GM21381 (cell line): ENCODE results near the gene PRKCQ.
"Not testable (repeated sequence)": the region's sequence is repeated elsewhere in the genome, so short reads cannot be mapped to it uniquely, and the experiment has no call there.

Experiments used
- ATAC-seq: cut with Tn5 transposase; IDR thresholded peaks from one replicate; pipeline ENCODE4 v1.9.1; 2021; ENCODE audit warnings: mild to moderate bottlenecking, moderate library complexity; ENCODE audit not compliant: unreplicated experiment

PRKCQ gene

GRCh38 chr10:6464862-6465430 lies 115.1 kb downstream of the PRKCQ start:
- ATAC-seq = no peak

- ATAC-seq = no peak
Measured at GRCh38 chr10:6463366-6463765, 116.7 kb downstream of the PRKCQ start.

GRCh38 chr10:6461961-6462360 lies 118.1 kb downstream of the PRKCQ start:
- ATAC-seq = no peak

GRCh38 chr10:6460861-6461409 lies 119.1 kb downstream of the PRKCQ start:
- ATAC-seq = no peak

DNA sequence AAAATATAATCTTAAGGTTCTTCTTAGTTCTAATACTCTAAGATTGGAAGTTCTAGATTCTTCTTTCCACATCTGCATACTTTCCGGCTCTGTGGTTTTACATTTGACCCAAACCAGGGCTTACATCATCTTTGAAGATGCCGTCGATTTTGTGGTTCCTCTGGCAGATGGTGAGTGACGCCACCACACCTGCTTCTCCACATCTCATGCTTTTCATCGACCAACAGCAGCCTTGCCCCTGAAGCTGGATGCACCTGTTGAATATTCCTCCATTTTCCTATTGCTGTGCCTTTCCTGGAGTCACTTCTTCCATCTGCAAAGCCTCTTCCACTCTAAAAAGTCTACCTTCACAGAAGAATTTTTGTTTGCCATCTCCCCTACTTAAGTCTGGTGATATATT lies 121.3 kb downstream of the PRKCQ start:
- no peak for ATAC-seq

- no peak for ATAC-seq
Measured at GRCh38 chr10:6457376-6457775, 122.7 kb downstream of the PRKCQ start.

- no peak for ATAC-seq
Measured at GRCh38 chr10:6456067-6456466, 124.0 kb downstream of the PRKCQ start.

DNA sequence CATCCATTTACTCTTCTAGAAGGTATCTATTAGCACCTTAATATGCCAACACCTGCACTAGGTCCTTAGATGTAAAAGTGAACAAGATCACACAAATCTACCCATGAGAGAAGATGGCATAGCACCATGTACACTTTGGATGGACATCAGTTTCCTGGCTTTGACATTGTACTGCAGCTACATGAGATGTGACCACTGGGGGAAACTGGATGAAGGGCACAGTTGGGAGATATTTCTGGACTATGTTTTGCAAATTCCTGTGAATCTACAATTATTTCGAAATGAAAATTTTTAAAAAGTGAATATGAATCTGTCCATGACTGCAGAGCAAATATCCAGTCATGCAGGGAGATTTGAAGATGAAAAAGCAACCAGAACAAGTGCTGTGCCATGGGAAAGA lies 124.5 kb downstream of the PRKCQ start:
- ATAC-seq = no peak

DNA sequence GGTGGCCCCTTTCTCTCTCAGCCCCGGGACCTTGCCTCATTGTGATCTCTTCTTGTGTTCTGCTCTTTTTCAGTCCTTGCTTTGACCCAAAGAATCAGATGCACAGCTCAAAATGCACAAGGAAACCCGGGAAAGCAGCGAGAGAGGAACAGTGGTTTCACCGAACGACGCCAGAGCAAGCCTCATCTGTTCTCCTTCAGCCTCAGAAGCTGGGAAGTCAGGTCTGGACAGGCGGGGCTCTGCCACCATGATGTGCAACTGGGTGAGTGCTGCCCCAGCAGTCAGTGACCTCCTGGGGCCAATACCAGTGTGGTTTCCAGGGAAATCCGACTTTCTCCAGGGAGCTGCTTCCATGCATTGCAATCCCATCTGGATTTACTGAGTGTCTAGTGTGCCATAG lies 133.4 kb downstream of the PRKCQ start:
- no peak for ATAC-seq

DNA sequence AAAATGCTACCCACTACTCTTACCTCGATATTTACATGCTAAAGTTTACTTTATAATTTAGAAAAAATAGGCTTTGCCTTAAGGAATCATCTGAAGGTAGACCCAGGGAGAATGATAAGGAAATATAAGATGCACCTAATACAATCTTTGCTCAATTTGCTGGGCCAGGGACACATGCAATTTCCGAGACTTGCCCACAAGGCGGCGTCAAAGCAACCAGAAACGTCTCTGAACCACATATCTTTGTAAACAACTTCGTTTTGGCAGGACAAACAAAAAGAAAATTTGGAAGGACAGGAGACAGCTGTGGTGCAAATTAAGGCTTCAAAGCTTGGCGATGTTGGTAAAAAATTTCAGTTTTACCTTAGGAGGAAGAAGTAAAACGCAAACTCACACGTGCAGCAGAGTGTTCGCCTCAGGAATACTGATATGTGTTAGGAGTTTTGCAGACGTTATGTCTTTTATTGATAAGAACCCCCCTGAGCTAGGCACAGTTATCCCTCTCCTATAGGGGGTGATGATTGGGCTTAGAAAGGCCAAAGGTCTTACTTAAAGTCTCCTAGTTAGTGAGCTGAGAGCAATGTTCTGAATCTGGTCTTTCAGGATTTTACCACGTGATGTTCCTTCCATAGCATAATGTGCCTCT lies 134.3 kb downstream of the PRKCQ start:
- ATAC-seq = no peak

DNA sequence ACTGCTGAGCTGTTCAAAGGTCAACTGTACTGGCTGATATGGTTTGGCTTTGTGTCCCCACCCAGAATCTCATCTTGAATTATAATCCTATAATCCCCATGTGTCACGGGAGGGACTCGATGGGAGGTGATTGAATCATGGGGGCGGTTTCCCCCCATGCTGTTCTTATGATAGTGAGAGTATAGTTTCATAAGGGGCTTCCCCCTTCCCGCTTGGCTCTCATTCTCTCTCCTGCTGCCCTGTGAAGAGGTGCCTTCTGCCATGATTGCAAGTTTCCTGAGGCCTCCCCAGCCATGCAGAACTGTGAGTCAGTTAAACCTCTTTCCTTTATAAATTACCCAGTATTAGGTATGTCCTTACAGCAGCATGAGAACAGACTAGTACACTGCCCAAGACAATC lies 140.2 kb downstream of the PRKCQ start:
- not testable (repeated sequence) for ATAC-seq

- ATAC-seq = no peak
Measured at GRCh38 chr10:6431861-6432260, 148.2 kb downstream of the PRKCQ start.

GRCh38 chr10:6431186-6431585 lies 148.9 kb downstream of the PRKCQ start:
- ATAC-seq = no peak

DNA sequence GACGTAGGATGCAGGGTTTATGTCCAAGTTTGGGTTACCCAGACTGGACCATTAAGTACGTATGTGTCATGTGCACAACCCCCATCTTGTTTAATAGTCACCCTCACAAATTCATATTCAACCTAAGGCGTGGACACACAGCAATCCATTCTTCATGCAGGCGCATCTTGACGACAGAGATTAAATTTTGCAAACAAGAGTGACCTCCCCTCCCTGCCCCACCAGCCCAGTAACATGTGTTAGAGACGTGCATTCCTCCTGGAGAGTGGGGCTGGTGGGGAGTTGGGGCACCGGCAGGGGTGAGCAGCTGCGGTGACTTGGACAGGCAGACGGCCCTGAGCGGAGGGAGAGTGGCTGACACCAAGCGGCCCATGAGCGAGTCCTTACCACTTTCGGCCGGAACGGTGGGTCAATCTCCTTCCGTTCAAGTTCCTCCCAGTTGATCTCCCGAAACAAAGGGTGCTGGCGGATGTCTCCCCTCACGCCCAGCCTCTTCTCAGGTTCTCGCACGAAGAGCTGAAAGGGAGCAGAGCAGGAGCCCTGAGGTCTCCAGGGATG lies 149.6 kb downstream of the PRKCQ start:
- ATAC-seq = no peak

DNA sequence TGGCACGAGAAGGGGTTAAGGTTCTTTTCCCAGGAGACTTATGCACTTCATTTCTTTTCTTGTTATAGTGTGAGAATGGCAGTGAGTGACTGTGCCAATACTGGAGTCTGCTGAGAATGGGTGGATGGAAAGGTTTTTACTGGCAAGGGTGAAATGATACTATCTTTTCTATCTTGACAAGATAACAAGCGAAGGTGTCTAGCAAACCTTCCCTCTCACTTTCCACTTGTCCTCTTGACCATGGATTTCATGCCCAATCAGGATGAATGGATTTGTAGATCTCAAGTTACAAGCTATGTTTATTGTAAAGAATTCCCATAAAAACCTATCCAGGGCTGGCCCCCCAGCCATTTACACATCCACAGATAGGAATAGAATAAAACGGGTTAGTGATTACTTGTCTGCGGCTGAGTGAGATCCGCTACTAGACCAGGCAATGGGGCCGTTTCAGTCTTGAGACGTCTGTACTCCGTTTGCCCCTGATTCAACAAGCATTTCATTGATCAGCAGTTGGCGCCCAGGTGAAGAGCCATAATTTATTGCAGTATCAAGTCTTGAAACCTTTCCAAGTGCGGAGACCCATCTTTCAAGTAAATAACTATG lies 152.6 kb downstream of the PRKCQ start:
- no peak for ATAC-seq

DNA sequence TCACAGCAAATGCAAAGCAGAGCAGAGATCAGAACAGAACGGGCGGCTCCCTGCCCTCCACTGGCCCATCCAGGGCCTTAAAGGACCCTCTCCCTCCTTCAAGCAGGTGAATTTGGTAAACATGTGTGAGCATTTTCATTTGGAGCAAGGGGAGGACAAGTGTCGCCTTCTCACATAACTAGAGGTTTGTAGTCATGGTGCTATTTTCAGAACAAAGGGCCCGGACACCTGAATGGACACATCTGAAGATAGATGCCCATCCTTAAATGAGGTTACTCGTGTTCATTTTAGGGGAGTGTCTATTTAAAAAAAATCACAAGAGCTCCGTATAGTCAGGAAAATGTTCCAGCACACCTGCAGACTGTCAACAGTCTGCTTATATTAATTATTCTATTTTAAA lies 153.8 kb downstream of the PRKCQ start:
- ATAC-seq = no peak

GRCh38 chr10:6423413-6424170 lies 156.5 kb downstream of the PRKCQ start:
- no peak for ATAC-seq

DNA sequence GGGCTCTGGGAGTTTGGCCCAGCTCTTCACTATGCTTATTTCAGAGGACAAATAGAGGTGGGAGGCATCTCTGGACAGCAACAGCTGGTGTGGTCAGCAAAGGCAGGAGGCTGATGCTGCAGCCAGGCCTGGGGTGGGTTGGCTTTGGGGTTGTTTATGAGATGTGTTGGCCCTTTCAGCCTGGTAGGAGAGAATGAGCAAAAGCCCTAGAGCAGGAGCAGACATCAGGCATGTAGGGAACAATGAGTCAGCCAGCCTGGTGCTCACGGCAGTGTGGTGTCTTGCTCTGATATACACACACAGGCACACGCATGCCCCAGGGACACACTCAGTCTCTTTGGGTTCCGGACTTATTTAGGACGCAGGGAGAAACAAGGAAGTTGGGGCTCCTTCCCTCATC lies 157.1 kb downstream of the PRKCQ start:
- no peak for ATAC-seq

- no peak for ATAC-seq
Measured at GRCh38 chr10:6418613-6419216, 161.4 kb downstream of the PRKCQ start.

DNA sequence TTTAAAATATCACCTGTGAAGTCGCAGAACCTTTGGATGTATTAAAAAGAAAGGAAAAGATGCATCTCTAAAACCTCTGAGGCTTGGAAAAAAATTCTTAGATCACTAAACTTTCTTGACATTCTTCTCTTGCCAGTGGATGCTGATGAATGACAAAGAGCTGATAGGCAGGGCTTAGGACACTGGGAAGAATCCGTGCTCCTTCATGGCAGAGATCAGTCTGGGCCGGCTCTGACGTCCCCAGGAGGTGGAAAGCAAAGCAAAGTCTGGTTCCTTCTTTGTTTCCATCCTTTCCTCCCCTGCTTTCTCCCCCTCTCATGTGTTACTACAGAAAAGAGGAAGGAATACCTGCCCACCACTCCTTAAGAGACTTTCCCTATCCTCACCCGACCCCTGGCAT lies 161.9 kb downstream of the PRKCQ start:
- ATAC-seq = no peak
